Fibroblast of skin of left biceps (primary cell): Measurements from ENCODE around the gene ZNF140.

Source experiments
- DNase-seq, 2 experiments: peaks; one replicate each; pipeline ENCODE4 v3.0.0-alpha.2; 2013; ENCODE audit warnings: low read depth in 2 of 2

Gene ZNF140

DNA sequence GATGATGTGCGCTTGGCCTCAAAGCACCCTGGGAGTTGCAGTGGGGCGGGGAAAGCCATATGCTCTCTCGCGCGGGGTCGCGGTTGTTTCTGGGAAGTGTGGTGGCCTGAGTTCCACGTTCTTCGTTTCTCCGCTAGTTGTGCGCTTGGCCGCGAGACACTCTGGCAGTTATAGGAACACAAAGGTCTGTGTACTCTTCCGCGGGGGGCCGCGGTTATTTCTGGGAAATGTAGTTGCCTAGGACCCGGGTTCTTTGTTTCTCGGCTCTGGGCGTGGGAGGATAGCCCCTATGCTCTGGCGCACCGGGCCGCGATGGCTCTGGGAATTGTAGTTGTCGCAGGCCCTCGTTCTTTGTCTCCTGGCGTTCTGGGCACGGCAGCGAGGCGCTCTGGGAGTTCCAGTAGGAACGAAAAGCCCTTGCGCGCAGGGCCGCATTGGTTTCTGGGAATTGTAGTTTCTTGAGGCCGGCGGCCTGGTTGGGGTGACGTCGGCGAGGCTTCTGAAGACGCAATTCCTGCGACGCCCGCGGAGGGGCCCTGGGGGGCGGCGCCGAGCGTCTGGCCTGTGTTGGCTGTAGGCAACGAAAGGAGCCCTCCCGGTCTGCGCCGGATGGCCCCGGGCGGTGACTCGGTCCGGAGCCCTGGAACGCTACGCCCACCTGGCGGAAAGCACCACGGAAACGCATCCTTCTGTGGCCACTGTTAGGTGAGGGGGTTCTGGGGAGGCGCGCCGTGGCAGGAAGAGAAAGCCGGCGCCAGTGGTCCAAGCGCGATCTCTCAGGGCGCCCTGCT lies at the start of gene ZNF140:
ZNF140 (plus strand) TSS at position 556 of the 791 bp plus-strand sequence. CDS start 398 bp downstream, outside the sequence.
- peak; percentile 94 for DNase-seq

DNA sequence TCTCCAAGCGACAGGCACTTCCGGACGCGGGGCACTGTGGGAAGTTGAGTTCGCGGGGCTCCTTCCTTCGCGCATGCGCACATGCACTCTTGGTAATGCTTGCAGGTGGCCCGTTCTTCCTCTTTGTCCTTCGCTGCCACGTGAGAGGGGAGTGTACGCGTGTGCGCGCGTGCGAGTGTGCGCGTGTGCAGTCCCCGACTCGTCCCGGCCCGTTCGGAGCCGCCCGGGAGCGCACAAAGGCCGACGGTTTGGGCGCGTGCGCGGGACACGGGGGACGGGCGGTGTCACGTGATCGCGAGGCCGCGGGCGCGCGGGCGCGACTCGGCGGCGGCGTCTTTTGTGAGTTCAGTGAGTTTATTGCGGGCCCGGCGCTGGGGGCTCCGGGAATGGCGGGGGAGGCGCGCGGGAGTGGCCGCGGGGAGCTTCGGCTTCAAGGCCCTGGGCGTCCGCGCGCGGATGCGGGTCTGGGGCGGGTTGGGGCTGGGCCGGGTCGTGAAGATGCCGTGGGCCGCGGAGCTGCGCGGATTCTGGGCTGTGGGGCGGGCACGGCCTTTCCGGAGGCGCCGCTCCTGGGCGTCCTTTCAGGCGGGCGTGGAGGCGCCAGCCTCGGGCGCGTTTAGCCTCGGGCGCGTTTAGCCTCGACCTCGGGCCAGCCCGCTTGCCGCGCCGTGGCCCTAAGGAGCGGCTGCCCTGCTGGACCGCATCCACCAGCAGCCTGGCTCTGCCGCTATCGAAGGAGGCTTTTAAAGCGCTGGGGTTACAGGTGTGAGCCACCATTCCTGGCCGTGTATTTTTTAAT lies 43.3 kb upstream of the ZNF140 start, which contains the start of gene ZNF84:
ZNF84 (plus strand) TSS at position 303 of the 799 bp plus-strand sequence. CDS start 3,959 bp downstream, outside the sequence.
- DNase-seq: peak; percentile 97 to 98

DNA sequence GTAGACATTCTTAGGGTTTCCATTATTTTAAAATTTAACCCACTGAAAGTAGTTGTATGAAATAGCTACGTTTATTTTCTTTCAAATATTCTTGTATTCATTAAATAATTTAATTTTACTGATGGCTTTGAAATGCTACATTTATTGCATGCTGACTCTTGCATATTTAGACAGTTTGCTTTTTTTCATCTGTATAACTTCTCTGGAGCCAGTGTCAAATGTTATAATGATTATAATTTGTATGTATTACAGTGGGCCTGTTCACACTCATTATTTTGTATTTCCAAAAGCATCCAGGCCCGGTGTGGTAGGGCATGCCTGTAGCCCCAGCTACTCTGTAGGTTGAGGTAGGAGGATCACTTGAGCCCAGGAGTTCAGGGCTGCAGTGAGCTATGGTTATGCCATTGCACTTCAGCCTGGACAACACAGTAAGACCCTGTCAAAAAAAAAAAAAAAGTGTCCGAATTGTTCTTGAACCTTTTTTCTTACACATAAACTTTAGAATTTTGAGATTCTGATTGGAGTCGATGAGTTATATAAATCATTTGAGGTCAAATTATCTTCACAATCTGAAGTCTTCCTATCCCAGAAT lies 42.5 kb upstream of the ZNF140 start:
- no peak for DNase-seq

DNA sequence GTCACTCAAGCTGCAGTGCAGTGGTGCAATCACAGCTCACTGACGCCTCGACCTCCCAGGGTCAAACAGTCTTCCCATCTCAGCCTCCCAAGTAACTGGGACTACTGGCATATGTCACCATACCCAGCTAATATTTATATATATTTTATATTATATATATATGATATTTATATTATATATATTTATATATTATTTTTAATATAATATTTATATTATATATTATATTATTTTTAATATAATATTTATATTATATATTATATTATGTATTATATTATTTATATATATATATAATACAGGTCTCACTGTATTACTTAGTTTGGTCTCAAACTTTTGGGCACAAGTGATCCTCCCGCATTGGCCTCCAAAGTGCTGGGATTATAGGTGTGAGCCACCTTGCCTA lies 34.0 kb upstream of the ZNF140 start:
- no peak for DNase-seq

DNA sequence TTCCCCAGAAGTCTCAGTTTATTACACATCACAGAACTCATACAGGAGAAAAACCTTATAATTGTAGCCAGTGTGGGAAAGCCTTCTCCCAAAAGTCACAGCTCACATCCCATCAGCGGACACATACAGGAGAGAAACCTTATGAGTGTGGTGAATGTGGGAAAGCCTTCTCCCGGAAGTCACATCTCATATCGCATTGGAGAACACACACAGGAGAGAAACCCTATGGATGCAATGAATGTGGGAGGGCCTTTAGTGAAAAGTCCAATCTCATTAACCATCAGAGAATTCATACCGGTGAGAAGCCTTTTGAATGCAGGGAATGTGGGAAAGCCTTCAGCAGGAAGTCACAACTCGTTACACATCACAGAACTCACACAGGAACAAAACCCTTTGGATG lies 23.3 kb upstream of the ZNF140 start:
- no peak for DNase-seq

DNA sequence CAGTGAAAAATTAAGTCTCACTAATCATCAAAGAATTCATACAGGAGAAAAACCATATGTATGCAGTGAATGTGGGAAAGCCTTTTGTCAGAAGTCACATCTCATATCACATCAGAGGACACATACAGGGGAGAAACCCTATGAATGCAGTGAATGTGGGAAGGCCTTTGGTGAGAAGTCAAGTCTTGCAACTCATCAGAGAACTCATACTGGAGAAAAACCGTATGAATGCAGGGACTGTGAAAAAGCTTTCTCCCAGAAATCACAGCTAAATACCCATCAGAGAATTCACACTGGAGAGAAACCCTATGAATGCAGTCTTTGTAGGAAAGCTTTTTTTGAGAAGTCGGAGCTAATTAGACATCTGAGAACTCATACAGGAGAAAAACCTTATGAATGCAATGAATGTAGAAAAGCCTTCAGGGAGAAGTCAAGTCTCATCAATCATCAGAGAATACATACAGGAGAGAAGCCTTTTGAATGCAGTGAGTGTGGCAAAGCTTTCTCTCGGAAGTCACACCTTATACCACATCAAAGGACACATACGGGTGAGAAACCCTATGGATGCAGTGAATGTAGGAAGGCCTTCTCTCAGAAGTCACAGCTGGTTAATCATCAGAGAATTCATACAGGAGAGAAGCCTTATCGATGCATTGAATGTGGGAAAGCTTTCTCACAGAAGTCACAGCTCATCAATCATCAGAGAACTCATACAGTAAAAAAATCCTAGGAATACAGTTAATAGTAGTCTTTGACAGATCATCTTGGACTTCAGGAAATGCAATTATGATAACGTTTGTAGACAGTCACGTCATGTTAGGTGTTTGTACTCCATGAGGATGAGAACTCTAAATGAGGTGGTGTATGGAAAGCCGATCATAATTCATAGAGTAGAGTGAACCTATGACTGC lies 22.3 kb upstream of the ZNF140 start:
- no peak for DNase-seq

DNA sequence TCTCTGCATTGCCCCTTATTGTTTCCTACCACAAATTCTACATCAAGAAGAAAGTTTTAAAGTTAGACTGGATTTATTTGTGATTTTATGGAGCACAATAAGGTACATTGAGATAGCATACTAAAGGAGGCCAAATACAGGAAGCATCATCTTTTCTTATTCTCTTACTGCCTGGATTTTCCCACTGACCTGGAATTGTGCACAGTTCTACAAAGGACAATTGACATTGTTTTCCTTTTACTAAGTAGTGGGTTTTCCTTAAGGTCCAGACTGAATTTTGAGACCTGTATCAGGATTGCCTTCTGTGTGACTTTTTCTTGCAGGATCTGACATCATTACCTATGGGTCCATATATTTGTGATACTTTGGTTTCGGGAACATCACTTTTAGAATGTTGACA lies 18.8 kb upstream of the ZNF140 start:
- DNase-seq: no peak

DNA sequence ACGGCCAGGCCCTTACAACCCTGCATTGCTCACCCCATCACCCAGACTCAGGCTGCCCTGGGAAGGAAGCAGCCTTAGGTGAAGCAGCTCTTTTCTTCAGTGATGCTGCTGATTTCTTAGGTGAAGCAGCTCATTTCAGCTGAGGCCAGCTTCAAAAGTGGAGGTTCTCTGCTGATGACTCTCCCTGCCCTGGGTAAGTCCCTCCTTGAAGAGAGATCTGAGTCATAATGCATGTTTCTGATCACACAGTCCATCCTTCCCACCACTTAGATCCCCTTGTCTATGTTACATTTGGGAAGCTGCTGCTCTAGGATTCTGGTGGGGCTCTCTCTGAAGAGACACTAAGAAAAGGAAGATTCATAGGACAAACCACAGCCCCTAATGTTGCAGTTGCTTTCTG lies 17.2 kb upstream of the ZNF140 start:
- no peak for DNase-seq

DNA sequence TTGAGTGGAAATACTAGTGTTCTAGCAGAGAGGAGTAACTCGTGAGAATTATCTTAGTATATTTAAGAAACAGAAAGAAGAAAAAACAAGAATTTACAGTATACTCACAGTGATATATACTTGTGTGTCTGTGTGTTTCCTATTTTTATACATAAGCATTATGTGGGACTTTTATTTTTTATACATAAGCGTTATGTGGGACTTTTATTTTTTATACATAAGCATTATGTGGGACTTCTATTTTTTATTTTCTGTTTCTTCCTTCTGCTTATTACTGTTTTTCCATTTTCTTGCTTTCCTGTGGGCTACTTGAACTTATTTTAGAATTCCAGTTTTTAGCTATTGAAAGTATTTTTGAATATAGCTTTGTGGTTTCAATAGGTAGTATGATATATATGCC lies 6.9 kb upstream of the ZNF140 start:
- no peak for DNase-seq

DNA sequence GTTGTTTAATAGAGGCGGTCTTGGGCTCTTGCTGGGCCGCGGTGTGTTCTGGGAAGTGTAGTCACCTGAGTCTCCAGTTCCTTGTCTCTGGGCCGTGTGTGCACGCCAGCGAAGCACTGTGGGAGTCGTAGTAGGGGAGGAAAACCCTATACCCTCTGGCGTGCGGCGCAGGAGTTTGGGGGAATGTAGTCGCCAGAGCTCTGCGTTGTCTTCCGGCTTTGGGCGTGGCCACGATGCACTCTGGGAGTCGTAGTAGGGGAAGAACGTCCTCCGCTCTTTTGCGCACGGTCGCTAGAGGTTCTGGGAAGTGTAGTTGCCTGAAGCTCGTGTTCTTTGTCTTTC lies 726 bp upstream of the ZNF140 start:
- peak; percentile 99 for DNase-seq

DNA sequence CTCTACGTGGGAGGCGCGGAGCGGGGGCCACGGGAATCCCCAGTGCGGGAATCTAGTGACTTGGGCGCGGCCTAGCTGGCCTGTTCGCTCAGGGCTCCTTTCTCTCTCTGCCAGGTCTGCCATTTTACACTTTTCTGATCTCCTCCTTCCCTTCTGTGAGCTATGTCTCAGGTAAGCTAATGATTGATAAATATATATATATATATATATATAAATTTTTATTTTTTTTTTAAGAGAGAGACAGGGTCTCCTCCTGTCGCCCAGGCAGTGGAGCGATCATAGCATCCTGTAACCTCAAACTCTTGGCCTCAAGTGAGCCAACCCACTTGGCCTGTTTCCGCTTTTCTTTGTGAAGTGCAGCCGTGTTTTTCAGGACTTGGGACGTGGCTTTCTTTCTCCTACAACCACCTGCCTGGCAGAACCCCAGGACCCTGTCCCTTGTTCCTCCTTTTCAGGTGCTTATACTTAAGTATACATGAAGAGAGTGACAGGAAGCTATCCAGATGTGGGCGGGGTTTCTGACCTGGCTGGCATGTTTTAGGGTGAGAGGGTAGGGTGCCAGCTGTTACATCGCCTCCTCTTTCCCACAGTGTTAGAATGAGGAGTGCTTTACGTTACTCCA lies 547 bp downstream of the ZNF140 start:
- no peak for DNase-seq

DNA sequence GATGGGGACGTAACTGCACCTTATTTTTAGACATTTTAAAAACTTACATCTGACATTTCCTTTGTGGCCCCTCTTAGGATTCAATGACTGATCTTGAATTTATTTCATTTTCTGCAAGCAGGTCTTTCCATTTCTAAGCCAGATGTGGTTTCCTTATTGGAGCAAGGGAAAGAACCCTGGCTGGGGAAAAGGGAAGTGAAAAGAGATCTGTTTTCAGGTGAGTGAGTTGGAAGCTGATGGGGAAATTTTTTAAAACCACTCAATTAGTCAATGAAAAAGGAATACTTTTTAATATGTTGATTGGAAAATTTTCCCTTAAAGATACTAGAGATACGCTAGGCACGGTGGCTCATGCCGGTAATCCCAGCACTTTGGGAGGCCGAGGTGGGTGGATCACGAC lies 2.6 kb downstream of the ZNF140 start:
- DNase-seq: no peak

DNA sequence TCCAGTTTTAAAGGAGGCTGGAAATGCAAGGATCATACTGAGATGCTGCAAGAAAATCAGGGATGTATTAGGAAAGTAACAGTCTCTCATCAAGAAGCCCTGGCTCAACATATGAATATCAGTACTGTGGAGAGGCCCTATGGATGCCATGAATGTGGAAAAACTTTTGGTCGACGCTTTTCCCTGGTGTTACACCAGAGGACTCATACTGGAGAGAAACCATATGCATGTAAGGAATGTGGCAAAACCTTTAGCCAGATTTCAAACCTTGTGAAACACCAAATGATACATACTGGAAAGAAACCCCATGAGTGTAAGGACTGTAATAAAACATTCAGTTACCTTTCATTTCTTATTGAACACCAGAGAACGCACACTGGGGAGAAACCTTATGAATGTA lies 24.9 kb downstream of the ZNF140 start:
- DNase-seq: no peak

DNA sequence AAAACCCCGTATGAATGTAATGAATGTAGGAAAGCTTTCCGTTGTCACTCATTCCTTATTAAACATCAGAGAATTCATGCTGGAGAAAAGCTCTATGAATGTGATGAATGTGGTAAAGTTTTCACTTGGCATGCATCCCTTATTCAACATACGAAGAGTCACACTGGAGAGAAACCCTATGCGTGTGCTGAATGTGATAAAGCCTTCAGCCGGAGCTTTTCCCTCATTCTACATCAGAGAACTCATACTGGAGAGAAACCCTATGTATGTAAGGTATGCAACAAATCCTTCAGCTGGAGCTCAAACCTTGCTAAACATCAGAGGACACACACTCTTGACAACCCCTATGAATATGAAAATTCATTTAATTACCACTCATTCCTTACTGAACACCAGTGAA lies 25.5 kb downstream of the ZNF140 start:
- no peak for DNase-seq

DNA sequence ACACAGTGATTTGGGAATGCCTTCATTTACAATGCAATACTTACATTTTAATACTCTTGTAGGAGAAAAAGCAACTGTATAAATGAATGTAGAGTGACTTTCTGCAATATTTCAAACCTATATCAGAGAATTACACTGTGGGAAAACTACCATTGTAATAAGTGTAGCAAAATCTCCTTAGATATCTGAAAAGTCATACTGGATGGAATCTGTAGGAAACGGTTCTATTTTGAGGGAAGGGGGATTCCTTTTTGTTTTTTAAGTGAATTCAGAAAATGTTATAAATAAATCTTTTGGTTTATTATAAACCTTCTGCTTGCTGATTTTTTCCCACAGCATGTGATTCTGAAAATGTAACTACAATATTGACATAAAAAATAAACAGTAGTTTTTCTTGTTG lies 26.4 kb downstream of the ZNF140 start:
- no peak for DNase-seq

DNA sequence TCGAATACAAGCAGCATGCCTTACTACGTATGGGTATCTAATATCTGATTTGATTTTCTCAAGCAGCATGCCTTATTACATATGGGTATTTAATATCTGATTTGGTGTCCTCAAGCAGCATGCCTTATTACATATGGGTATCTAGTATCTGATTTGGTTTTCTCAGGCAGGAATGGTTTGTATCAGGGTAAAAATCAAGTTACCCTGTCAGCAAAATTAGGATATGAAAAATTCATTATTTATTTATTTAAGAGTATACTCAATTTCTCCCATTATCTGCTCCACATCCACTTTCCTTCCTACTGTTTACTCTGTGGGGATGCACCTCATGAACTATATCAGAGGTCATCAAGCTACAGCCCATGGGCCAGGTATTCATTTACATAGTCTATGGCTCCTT lies 27.4 kb downstream of the ZNF140 start:
- DNase-seq: no peak

DNA sequence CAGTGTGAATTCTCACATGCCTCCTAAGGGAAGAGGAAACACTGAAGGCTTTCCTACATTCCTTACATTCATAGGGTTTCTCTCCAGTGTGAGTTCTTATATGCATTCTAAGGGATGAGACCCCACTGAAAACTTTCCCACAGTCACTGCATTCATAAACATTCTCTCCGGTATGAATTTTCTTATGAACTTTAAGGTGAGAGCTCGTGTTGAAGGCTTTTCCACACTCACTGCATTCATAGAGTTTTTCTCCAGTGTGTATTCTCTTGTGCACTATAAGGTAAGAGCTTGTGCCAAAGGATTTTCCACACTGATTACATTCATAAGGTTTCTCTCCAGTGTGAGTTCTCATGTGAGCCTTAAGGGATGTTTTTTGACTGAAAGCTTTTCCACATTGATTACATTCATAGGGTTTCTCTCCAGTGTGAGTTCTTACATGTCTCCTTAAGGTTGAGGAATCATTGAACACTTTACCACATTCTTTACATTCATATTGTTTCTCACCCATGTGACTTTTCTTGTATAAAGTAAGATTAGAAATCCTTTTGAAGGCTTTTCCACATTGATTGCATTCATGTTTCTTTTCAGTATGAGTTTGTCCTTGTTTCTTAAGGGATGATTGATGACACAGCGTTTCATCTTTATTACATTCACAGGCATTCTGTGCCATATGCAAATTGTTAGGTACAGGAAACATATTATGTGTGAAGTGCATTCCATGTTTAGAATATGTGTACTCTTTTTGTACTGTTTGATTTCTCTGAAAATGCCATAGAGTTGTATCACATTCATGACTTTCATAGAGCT lies 39.9 kb downstream of the ZNF140 start:
- no peak for DNase-seq

DNA sequence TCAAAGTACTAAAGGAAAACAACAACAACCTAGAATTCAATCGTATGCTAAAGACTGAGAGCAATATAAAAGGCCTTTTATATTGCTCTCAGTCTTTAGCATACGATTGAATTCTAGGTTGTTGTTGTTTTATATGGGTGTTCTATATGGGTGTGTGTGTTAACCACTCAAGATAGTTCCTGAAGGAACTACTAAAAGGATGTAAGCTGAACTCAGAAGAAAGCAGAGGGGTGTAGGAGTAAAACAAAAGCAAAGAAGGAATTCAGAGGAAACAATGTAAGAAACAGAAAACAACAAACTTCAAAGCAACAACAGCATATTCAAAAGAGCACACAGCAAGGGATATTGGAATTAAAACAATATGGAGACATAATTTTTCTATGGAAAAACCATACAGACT lies 44.0 kb downstream of the ZNF140 start:
- no peak for DNase-seq

DNA sequence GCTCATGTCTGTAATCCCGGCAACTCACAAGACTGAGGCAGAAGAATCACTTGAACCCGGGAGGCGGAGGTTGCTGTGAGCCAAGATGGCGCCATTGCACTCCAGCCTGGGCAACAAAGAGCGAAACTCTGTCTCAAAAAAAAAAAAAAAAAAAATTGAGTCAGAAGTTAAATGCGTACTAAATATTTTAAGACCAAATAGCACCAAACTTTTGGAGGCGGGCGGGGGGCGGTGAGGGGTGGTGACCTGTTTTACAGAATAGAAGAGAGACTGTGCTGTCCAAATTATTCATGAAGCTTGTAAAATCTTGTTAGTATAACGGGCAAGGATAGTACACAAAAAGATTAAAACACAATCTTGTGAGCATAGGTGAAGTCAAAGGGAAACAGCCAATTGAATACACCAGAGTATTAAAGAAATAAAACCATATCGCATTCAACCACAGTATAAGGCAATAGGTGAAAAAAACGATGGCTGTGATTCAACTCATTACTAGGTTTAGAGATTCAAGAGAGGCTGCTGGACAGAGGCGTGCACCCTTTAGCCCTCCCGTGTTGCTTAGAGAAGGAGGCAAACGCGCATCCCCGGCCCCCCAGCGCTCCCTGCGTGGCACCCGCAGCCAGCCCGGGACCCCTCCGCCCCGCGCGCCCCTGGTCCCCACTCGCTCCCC lies 48.8 kb downstream of the ZNF140 start:
- DNase-seq: no peak
